Upper lobe of left lung (tissue), 4 donors: ENCODE data around the gene ARID1B.

Experiments used
- POLR2A ChIP-seq, 4 donors: fragments of 450-650 bp; IDR thresholded peaks; one replicate each; pipeline ENCODE4 v1.5.1; 2016 to 2017; ENCODE audit warnings: antibody characterized with exemption in 4 of 4, mild to moderate bottlenecking in 2 of 4
- POLR2AphosphoS5 ChIP-seq, 2 donors: sonication (generic); formaldehyde crosslinking; IDR thresholded peaks; one replicate each; pipeline ENCODE4 v1.5.1; 2017; ENCODE audit warnings: antibody characterized with exemption in 2 of 2

- TF ChIP-seq POLR2A (IDR thresholded peaks at IDR 0.05) (no peak), POLR2AphosphoS5 (IDR thresholded peaks at IDR 0.05) (no peak)
Measured at GRCh38 chr6:157117431-157118095, 340.4 kb downstream of the ARID1B start.
